Body of pancreas (tissue), 4 donors: ENCODE data around the gene CRKL.

Source experiments
- POLR2A ChIP-seq, 3 donors: fragments of 450-650 bp; IDR thresholded peaks; one replicate each; pipeline ENCODE4 v1.6.1; 2016; ENCODE audit warnings: antibody characterized with exemption in 3 of 3, mild to moderate bottlenecking in 2 of 3
- TF ChIP-seq, protein P1 (sequence below), 7 experiments: fragments of 450-650 bp in 4 of 7; fragments of 200-600 bp in 3 of 7; sonication (generic) in 3 of 7; IDR thresholded peaks; one replicate each; pipeline ENCODE4 v1.5.1; 2016 to 2019; ENCODE audit warnings: antibody characterized with exemption in 7 of 7

DNA sequence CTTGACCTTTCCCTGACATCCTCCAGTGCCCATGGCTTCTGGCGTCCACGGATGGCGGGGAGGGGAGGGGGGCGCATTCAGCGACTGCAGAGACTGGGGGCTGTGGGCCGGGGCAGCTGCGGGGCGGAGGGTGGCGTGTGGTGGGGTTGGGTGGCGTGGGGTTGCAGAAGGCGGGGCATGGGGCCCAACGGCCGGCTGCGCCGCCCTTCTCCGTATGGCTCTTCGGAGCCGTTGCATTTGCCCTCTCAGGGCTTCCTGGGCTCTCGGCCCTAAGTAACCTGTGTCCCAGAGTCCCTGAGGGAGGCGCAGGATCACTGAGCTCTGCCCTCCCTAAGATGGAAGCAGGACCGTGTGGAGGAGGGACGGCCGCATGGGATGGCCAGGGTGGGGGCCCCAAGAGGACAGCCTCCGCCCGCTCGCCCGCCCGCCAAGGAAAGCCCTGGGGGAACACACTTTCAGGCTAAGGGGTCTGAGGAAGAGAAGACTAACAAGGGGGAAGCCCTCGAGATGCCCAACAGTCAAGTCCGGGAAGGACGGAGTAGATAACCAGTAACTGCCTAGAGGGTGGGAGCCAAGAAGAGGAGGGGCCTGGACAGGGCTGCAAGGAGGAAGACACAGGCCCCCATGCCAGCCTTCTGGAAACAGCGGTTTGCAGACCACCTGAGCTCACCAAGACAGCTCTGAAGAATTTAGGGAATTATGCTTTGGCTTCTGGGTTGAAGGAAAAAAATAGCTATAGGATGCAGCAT, 40.6 kb downstream of the CRKL start:
- TF ChIP-seq, protein P1, sequence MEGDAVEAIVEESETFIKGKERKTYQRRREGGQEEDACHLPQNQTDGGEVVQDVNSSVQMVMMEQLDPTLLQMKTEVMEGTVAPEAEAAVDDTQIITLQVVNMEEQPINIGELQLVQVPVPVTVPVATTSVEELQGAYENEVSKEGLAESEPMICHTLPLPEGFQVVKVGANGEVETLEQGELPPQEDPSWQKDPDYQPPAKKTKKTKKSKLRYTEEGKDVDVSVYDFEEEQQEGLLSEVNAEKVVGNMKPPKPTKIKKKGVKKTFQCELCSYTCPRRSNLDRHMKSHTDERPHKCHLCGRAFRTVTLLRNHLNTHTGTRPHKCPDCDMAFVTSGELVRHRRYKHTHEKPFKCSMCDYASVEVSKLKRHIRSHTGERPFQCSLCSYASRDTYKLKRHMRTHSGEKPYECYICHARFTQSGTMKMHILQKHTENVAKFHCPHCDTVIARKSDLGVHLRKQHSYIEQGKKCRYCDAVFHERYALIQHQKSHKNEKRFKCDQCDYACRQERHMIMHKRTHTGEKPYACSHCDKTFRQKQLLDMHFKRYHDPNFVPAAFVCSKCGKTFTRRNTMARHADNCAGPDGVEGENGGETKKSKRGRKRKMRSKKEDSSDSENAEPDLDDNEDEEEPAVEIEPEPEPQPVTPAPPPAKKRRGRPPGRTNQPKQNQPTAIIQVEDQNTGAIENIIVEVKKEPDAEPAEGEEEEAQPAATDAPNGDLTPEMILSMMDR (IDR thresholded peaks at IDR 0.05) = no peak
- peak in 1 of 3 donors; percentile 2 for TF ChIP-seq POLR2A (IDR thresholded peaks at IDR 0.05)
